Vagina (tissue), 2 donors: ENCODE data around the gene AFF3. TPM values are rescaled to one million over a fixed set of nuclear protein-coding genes. Genes with fewer than 3 reads are reported as not detected.

Experiments
- DNase-seq, 2 donors: peaks; one replicate each; pipeline ENCODE4 v3.0.0-alpha.2; 2017; ENCODE audit errors: extremely low spot score in 2 of 2
- H3K27ac ChIP-seq: fragments of 200-600 bp; sonication (generic); one replicate; pipeline ENCODE4 v1.5.1; 2019
- H3K27me3 ChIP-seq: fragments of 200-600 bp; sonication (generic); one replicate; pipeline ENCODE4 v1.5.1; 2019
- H3K36me3 ChIP-seq, 2 donors: fragments of 200-600 bp; sonication (generic); one replicate each; pipeline ENCODE4 v1.5.1; 2017 to 2019
- H3K4me1 ChIP-seq: fragments of 200-600 bp; sonication (generic); one replicate; pipeline ENCODE4 v1.5.1; 2019
- H3K4me3 ChIP-seq, 2 donors: fragments of 200-600 bp; sonication (generic); 1 replicate in 1 of 2; 2 replicates in 1 of 2; pipeline ENCODE4 v1.5.1; 2016 to 2019
- H3K9me3 ChIP-seq: fragments of 200-600 bp; sonication (generic); one replicate; pipeline ENCODE4 v1.5.1; 2019
- POLR2A ChIP-seq, 2 donors: fragments of 450-650 bp; IDR thresholded peaks; one replicate each; pipeline ENCODE4 v1.6.1; 2017; ENCODE audit warnings: antibody characterized with exemption in 2 of 2, mild to moderate bottlenecking in 2 of 2, moderate library complexity in 2 of 2
- POLR2AphosphoS5 ChIP-seq, 2 donors: sonication (generic); formaldehyde crosslinking; IDR thresholded peaks; one replicate each; pipeline ENCODE4 v1.9.0; 2017; ENCODE audit warnings: antibody characterized with exemption in 2 of 2, mild to moderate bottlenecking in 2 of 2, low read depth in 1 of 2; ENCODE audit not compliant: insufficient read depth in 1 of 2
- intact Hi-C: fragments of 100-400 bp; cut with DNase I; formaldehyde crosslinking; loops from one replicate; pipeline ENCODE4 v1.15.1; 2023
- total RNA-seq: library from RNA; depleted of rRNA; stranded (reverse); fragments of >200 nt; gene quantifications from one replicate; pipeline ENCODE4 v1.2.3, GENCODE V29; 2016
- TF ChIP-seq, protein P1 (sequence below), 3 experiments: fragments of 450-650 bp in 2 of 3; fragments of 200-600 bp in 1 of 3; sonication (generic) in 1 of 3; IDR thresholded peaks; one replicate each; pipeline ENCODE4 v1.5.1; 2017 to 2019; ENCODE audit warnings: antibody characterized with exemption in 3 of 3, mild to moderate bottlenecking in 2 of 3, moderate library complexity in 2 of 3

Gene AFF3
- total RNA-seq, 1 donor from 2014 or later, result 7.6 TPM

DNA sequence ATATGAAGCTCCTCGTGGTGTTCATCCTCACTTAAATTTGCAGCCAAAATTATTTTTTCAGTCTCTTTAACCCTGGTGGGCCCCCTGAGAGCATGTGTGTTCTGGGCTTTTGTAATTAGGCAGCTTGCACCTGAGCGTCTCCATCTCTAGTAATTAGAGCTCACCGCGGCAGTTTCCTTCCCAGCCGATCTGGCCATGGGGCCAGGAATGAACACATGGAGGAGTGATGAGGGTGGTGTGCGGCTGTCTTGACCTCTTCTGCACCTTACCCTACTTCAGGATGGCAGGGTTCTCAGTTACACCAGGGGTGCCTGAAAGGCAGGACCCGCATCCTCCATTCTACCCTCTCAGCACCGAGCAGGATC lies 98.5 kb downstream of the AFF3 start:
- intact Hi-C loops, result no loop called here

DNA sequence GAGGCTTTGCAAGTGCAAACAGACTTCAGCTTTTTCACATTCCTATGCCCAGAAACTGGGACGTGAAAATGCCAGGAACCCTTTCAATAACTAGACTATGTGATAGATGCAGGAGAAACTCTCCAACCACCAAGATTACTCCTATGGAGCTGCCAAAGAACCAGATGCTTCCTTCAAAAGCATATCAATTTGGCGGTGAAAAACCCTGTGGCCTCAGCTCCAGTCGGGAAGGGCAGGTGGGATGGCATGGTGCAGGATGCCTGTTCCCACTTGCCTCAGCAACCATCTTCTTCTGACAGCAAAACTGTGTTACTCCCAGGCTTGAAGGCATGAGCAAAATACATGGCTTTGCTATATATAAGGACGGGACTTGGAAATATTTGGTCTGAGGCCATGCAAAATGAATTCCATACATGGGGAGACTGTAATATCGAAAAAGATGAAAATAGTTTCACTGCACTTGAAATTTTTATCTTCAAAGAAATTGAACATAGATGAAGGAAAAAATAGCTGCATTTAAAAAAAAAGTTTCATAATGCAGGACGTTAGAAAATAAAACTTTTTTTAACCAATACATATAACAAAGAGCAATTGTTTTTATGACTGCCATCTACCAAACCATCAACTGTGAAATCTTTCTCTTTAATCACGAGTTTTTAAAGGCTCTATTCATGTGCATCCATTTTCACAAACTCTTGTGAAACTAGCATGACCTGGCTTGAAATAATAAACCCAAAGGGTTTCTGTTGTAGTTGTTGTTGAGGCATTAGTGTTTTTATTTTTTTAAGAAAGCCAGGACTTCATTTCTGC lies 99.1 kb downstream of the AFF3 start:
- intact Hi-C loops, result no loop called here
- Histone ChIP-seq H3K9me3 (no peaks in the 10 kb centered on the region), H3K4me3 (no peak overlapping the region), H3K36me3 (no peaks in the 10 kb centered on the region), H3K27ac (no peak overlapping the region), H3K27me3 (no peaks in the 10 kb centered on the region), H3K4me1 (no peaks in the 10 kb centered on the region)
- DNase-seq, result no peak
- TF ChIP-seq POLR2AphosphoS5 (IDR thresholded peaks at IDR 0.05; ENCODE audit: insufficient read depth in 1 of 2, low read depth in 1 of 2), result no peak

More for the DNA sequence above, 98.5 kb downstream of the AFF3 start:
- no peak overlapping the region for H3K4me3 ChIP-seq
- H3K9me3 ChIP-seq, result no peaks in the 10 kb centered on the region
- H3K27ac ChIP-seq, result no peak overlapping the region
- DNase-seq, result no peak
- TF ChIP-seq POLR2AphosphoS5 (IDR thresholded peaks at IDR 0.05; ENCODE audit: insufficient read depth in 1 of 2, low read depth in 1 of 2) (no peak), POLR2A (IDR thresholded peaks at IDR 0.05) (no peak)
- TF ChIP-seq, protein P1, sequence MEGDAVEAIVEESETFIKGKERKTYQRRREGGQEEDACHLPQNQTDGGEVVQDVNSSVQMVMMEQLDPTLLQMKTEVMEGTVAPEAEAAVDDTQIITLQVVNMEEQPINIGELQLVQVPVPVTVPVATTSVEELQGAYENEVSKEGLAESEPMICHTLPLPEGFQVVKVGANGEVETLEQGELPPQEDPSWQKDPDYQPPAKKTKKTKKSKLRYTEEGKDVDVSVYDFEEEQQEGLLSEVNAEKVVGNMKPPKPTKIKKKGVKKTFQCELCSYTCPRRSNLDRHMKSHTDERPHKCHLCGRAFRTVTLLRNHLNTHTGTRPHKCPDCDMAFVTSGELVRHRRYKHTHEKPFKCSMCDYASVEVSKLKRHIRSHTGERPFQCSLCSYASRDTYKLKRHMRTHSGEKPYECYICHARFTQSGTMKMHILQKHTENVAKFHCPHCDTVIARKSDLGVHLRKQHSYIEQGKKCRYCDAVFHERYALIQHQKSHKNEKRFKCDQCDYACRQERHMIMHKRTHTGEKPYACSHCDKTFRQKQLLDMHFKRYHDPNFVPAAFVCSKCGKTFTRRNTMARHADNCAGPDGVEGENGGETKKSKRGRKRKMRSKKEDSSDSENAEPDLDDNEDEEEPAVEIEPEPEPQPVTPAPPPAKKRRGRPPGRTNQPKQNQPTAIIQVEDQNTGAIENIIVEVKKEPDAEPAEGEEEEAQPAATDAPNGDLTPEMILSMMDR (IDR thresholded peaks at IDR 0.05), result no peak
- H3K36me3 ChIP-seq, result no peaks in the 10 kb centered on the region
- no peaks in the 10 kb centered on the region for H3K27me3 ChIP-seq
- no peaks in the 10 kb centered on the region for H3K4me1 ChIP-seq

DNA sequence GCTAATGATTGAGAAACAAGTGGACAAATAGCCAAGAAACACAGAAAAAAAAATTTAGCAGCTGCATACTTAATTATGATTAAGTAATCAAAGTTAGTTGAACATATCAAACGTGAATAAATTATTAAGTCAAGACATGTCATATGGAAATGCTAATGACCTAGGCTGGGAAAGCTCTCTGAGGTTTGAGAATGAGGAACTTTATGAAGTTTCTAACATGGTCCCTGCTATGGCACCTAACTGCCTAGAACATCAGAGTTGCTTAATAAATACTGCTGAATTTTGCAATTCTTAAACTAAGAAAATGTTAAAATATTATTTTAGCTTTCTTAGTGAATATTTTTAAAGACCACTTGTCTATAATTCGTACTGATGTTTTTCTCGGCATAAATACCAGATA lies 99.8 kb downstream of the AFF3 start:
- DNase-seq, result no peak
- TF ChIP-seq POLR2A (IDR thresholded peaks at IDR 0.05), result no peak
- TF ChIP-seq POLR2AphosphoS5 (IDR thresholded peaks at IDR 0.05; ENCODE audit: insufficient read depth in 1 of 2, low read depth in 1 of 2), result no peak
- TF ChIP-seq, protein P1 (IDR thresholded peaks at IDR 0.05), result no peak
- no peaks in the 10 kb centered on the region for H3K4me1 ChIP-seq
- no peak overlapping the region for H3K27ac ChIP-seq
- H3K9me3 ChIP-seq, result no peaks in the 10 kb centered on the region
- intact Hi-C loops, result no loop called here
- no peaks in the 10 kb centered on the region for H3K27me3 ChIP-seq
- no peaks in the 10 kb centered on the region for H3K36me3 ChIP-seq
- no peak overlapping the region for H3K4me3 ChIP-seq

DNA sequence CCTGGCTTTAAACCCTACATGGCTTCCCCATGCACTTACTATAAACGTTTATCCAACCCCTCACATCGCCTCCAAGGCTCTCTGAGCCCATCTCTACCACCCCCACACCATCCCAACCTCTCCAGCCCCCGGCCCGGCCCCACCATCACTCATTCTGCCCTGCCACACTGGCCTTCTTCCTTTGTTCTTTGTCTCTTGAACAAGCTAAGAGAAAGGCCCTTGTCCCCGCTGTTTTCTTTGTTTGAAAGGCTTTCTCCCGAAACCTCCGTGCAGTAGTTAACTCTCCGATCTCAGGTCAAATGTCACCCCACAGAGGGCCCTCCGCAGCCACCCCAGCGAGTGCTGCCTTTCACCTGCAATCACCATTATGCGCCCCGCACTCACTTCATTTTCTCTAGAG lies 100.4 kb downstream of the AFF3 start:
- intact Hi-C loops, result no loop called here
- no peak overlapping the region for H3K4me3 ChIP-seq
- H3K27ac ChIP-seq, result no peak overlapping the region
- TF ChIP-seq POLR2AphosphoS5 (IDR thresholded peaks at IDR 0.05; ENCODE audit: insufficient read depth in 1 of 2, low read depth in 1 of 2), result no peak
- TF ChIP-seq, protein P1 (IDR thresholded peaks at IDR 0.05), result no peak
- TF ChIP-seq POLR2A (IDR thresholded peaks at IDR 0.05), result no peak
- no peaks in the 10 kb centered on the region for H3K27me3 ChIP-seq
- no peaks in the 10 kb centered on the region for H3K4me1 ChIP-seq
- no peak for DNase-seq
- no peaks in the 10 kb centered on the region for H3K9me3 ChIP-seq
- H3K36me3 ChIP-seq, result no peaks in the 10 kb centered on the region

DNA sequence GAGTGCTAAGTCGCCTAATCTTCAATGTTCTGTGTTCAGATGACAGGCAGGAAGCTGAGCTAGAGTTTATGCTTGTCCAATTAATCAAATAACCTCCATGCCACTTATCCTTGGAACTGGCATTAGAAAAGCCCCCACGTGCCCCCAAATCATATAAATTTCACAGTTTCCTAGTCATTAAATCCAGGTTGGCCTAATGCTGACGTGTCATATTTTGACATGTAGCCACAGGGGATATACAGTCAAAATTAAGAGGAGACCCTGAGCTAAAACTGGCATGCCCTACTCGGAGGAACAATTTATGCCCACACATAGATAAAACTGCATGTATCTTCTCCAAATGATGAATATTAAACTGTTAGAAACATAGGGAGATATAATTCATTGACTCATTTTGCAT lies 101.0 kb downstream of the AFF3 start:
- intact Hi-C loops, result no loop called here
- Histone ChIP-seq H3K27me3 (no peaks in the 10 kb centered on the region), H3K4me3 (no peak overlapping the region), H3K4me1 (no peaks in the 10 kb centered on the region), H3K27ac (no peak overlapping the region), H3K9me3 (no peaks in the 10 kb centered on the region), H3K36me3 (no peaks in the 10 kb centered on the region)
- no peak for DNase-seq
- no peak for TF ChIP-seq POLR2A (IDR thresholded peaks at IDR 0.05)
- TF ChIP-seq, protein P1 (IDR thresholded peaks at IDR 0.05), result no peak
- TF ChIP-seq POLR2AphosphoS5 (IDR thresholded peaks at IDR 0.05; ENCODE audit: insufficient read depth in 1 of 2, low read depth in 1 of 2), result no peak
